Measurements from ENCODE around the gene LINGO4.

Gene LINGO4, protein sequence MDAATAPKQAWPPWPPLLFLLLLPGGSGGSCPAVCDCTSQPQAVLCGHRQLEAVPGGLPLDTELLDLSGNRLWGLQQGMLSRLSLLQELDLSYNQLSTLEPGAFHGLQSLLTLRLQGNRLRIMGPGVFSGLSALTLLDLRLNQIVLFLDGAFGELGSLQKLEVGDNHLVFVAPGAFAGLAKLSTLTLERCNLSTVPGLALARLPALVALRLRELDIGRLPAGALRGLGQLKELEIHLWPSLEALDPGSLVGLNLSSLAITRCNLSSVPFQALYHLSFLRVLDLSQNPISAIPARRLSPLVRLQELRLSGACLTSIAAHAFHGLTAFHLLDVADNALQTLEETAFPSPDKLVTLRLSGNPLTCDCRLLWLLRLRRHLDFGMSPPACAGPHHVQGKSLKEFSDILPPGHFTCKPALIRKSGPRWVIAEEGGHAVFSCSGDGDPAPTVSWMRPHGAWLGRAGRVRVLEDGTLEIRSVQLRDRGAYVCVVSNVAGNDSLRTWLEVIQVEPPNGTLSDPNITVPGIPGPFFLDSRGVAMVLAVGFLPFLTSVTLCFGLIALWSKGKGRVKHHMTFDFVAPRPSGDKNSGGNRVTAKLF

DNA sequence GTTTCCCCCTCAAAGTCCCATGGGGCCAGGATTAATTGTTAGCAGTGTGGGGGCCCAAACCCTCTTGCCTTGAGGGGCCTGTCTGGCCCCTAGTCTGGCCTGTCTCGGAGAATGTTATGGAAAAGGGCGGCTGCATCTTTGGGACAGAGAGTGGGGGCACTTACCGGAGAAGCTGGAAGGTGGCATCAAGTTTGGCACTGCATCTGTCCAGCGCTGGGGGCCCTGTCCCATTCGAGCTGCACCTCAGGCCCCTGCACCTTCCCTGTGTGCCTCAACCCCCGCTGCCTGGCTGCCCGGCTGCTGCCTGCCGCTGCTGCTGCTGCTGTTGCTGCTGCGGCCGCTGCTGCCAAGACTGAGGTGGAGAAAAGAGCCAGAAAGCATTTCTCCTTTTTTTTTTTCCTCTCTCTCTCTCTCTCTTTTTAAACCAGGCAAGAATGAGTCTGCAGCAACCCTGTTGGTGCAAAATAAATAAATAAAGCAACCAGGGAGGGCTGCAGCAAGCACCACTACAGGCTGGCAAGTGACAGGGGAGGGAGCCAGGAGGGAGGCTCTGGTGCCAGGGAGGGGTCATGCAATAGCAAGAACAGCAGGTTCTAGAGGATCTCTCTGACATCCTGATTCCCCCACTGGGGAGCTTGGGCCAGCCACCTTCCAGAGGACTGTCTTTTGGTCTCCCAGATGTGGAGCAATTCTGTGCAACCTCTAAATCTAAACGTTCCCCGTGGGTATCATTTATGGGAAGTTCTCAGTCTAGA, at the start of gene LINGO4:
LINGO4 (minus strand) TSS at position 354 of the 755 bp plus-strand sequence. CDS start 2,715 bp downstream, outside the sequence.
- DNase-seq (ENCODE audit: low spot score) = no peak

DNA sequence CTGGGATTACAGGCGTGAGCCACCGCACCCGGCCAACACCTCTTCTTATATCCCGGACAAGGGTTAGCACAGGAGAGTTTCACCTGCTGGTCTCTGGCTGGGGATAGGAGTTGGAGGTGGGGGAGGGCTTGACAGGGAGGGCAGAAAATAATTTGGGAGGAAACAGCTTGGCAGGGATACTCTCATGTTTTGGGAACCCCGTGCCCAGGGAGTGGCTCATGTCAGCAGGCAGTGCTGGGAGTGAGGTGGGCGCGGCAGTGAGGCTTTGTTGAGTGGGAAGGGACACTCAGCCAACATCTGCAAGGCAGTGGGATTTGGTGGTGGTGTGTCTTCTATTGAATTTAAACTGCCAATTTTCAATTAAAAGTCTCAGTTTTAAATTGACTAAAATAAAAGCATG, 49.4 kb upstream of the LINGO4 start:
- DNase-seq (ENCODE audit: low spot score) = no peak

DNA sequence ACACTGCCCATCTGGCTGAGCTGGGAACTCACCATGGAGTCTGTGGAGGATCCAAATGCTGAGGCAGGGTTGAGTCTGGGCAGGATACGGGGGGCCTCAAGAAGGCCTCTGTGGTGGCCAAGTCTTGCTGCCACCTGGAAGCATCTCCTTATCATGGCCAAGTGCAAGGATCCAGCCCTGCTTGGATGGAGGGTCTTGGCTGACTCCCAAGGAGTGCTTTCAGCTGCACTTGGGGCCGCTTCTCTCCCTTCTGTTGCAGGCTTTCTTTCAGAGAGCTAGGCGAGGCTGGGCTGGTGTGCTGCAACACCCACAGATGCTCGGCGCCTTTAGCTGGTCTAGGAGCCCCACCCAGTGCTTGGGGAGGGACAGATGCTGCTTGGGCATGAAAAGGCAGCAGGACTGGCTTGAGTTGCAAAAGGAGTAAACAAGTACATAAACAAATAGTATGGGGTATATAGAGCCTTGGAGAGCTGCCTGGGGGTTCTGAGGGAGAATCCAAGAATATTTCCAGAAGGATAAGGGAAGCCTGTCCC, 48.3 kb upstream of the LINGO4 start, which contains the start of gene THEM5:
THEM5 (minus strand) TSS at position 302 of the 533 bp plus-strand sequence; CDS start at position 155, 147 bp downstream.
- DNase-seq (ENCODE audit: low spot score) = no peak

DNA sequence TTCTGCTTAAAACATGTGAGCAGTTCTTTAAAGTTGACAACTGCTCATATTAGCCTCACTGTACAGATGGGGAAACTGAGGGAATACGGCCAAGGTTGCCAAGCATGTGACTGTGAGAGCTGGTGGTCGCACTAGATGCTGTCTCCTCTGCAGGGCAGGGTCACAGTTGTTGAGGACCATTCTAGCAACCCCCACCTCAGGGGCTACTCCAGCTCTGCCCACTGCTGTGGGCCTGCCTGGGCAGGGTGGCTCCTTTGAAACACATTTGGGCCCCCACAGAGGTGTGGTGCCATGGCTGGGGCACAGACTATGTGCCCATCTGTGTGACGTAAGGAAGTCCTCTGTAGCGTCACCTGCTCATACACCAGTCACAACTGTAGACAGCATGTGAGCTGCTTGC, 47.5 kb upstream of the LINGO4 start:
- no peak for DNase-seq (ENCODE audit: low spot score)

DNA sequence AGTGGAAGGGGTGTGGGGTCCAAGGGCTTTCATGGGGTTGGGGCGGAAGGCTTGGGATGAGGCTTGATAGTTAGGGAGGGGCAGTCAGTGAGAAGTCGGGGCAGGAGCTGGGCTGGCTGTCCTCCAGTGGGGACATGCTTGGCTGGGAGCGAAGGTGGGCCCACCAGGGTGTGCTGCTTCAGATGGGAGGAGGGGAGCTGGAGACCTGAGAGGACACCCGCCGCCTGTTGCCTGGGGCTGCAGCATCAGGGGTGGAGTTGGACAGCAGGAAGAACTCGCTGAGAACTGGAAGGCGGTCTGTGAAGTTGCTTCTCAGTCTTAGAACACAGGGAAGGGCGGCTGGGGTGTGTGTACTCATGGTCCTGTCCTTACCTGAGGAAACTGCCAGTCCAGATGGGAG, 46.7 kb upstream of the LINGO4 start:
- no peak for DNase-seq (ENCODE audit: low spot score)

DNA sequence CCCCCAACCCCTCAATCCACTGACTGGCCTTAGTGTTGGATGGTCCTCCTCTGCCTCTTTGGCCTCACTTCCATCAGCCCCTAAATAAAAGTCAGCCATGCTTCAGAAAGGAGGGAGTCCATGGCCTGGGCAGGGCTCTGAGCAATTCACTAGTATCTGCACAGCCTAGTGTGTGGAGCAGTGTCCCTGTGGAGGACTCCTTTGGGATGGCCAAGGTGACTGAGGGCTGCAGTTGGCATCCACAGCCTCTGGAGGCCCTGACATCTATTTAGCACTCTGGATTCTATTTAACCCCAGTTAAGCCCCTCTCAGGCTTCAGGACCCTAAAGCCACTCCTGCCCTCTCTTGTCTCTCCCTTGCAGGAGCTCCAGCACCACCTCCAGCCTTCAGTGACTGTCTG, 44.7 kb upstream of the LINGO4 start:
- no peak for DNase-seq (ENCODE audit: low spot score)

DNA sequence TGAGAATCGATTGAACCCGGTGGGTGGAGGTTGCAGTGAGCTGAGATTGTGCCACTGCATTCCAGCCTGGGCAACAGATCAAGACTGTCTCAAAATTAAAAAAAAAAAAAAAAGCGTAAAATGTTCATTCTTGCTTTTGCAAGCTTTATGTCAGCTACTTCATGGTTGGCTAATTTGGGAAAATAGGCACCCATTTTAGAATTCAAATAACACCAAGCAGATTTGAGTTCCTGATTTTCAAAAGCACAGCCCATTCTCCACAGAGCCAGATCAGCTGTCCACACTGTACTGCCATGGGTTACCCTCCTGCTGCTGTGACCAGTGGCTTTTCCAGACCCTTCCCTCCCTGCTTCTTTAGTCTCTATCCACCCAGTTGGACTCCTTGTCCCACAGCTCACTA, 43.9 kb upstream of the LINGO4 start:
- DNase-seq (ENCODE audit: low spot score) = no peak

DNA sequence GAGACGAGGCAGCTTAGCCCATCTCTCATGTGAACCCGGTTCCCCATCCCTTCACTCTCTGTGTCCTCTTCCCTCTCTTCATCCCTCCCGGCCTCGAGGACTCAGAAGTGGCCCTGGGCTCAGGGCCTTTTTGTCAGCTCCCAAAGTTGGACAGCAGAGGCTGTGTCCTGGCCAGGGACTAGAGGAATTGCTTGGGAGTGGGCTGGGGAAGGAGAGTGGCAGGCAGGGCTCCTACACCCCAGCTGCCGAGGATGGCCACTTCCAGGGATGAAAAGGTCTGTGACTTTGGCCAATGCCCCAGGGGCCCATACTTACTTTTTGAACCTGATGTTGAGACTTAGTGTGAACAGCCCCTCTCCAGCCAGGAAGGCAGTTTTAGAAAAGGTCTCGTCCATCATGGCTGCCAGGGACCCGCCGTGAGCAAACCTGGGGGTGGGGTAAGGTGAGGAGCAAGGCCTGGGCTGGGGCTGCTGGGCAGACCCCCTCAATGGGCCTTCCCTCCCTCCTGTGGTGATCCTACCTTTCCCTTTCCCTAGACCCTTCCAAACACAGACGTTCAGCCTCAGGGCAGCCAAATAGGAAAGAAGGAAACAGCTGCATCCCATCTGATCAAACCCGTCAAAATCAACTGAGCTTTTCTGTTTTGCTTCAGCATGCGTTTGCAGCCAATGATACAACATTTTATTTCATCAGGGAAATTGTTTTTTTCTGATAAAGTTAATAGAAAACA, 42.8 kb upstream of the LINGO4 start:
- DNase-seq (ENCODE audit: low spot score) = no peak

DNA sequence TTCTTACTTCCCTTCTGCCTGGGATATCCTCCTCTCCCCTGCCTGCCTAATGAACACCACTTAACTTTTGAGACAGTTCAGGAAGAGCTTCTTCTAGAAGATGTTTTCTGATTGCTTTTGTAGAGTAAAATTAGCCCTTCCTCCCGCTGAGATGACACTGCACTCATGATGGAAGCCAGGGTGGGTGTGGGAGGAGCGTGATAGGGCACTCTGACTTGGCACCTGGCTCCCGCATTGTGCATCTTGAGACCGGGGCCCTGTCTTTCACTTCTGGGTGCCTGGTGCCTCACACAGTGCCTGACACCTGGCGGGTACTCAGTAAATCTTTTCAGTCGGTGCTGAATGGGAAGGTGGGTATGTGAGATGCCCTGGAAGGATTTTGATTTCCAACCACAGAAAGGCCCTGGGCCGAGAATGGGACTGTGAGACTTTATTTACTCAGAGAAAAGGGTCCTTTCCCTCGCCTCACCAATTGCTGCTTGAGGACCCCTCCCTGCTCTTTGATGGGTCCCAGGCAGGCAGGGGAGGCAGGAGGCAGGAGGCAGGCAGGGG, 41.5 kb upstream of the LINGO4 start:
- DNase-seq (ENCODE audit: low spot score) = no peak

DNA sequence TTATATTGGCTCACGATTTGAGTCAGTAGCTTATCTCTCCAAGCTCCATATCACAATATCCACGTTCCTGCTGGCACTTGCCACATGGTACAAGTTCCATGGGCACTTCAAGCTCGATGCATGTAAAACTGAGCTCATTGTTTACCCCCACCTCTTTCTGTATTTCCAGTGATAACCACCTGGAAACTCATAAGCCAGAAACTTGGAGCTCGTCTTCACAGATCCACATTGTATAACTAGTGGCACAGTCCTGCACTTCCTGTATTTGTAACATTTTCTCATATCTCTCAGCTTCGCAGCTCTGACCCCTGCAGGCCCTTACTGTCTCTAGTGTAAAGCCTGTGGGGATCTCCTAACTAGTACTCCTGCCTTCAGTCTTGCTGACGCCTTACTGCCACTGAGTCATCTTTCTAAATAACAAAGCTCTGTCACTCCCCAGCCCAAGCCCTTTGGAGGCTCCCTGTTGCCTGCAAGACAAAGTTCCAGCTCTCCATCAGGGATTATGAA, 40.9 kb upstream of the LINGO4 start:
- DNase-seq (ENCODE audit: low spot score) = no peak

DNA sequence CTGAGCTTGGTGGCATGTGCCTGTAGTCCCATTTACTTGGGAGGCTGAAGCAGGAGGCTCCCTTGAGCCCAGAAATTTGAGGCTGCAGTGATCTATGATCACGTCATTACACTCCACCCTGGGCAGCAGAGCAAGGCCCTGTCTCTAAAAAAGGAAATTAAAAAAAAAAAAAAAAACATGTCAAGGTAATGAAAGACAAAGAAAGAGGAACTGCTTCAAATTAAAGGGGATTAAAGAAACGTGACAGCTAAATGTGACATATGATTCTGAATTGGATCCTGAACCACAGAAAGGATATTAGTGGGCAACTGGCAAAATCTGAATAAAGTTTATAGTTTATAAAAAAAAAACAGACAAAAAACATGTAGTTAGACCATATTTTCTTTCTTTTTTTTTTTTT, 38.2 kb upstream of the LINGO4 start:
- no peak for DNase-seq (ENCODE audit: low spot score)

DNA sequence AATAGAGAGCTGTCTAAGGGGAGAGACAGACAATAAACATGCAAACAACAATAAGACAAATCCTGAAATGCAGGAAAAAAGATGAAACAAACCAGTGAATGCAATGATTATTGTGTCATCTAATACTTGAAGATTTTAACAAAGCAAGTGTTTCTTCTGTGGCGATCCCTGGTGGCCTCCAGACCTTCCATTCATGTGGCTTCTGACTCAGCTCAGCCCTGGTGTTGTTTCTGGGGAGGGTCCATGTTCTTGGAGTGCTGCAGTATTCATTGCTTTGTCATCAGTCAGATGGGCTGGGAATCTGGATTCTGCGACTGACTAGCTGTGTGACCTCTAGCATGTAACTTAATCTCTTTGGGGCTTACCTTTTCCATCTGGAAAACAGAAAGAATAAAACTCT, 35.9 kb upstream of the LINGO4 start:
- no peak for DNase-seq (ENCODE audit: low spot score)

DNA sequence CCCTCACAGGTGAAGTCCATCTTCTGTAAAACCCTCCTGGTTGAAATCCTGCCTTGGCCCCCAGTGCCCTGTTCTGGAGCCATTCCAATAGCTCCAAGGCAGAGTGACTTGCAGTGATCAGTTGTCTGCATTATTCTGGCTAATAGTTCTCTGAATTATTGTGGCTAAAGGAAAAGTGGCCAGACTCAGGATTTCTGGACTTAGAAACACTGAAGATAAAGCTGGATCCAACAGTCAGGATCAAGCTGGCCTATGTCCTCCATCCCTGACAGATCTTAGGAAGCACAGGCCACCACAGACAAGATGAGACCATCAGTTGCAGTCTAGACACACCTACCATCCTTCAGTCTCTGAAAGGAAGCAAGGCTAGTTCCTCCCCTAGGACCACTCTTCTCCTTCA, 35.2 kb upstream of the LINGO4 start:
- no peak for DNase-seq (ENCODE audit: low spot score)

DNA sequence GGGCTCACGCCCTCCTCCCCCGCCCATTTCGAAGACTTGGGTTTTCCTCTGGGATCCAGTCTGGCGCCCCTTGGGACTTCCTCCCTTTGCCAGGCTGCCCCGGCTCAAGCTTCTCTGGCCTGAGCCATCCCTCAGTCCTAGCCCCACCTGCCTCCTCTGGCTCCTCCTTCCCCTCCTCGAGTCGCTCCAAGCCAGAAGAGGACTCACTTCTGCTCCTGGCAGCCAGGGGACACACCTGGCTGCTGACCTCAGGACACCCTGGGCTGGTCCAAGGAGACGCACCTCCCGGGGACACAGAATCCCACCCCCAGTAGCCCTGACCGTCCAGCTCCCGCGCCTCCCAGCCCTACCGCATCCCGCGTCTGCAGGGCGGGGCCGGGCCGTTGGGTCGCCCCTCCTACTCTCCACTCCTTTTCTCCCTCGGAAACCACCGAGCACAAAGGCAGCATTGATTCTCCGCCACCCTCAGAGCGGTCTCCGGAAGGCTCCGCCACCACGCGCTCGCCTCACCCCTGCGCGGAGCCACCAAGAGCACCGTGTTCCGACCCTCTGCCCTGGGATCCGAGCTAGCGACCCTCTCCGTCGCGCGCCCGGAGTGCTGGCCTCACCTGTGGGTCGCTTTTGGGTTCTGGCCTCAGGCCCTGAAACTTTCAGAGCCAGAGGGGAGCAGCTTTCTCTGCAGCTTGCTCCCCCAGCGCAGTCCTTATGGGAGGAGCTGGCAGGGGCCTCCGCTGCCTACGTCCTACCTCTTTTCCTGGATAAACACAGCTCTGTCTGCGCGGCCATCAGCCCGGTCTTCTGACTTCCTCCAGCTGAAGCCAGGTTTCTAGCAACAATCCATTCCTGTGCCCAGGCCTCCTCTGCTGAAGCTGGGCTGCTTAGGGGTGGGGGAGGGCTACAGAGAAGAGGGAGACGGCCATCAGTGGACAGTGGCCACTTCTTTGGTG, 34.5 kb upstream of the LINGO4 start, which contains the start of gene C2CD4D:
C2CD4D (minus strand) TSS at position 364 of the 947 bp plus-strand sequence. CDS start 831 bp downstream, outside the sequence.
- peak; percentile 90 for DNase-seq (ENCODE audit: low spot score)

DNA sequence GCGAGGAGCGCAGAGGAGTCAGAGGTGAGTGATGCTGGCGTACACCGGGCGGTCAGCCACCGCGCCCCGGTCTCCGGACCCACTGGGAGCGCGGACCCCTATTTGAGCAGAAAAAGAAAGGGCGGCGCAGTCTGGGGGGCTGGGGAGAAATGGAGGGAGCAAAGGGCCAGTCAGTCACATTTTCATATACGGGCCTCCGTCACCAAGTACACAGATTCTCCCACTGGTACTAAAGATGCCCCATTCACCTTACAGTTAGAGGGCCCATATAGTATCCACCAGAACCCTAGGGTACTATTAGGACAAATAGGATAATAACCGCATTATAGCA, 33.8 kb upstream of the LINGO4 start:
- DNase-seq (ENCODE audit: low spot score) = no peak

DNA sequence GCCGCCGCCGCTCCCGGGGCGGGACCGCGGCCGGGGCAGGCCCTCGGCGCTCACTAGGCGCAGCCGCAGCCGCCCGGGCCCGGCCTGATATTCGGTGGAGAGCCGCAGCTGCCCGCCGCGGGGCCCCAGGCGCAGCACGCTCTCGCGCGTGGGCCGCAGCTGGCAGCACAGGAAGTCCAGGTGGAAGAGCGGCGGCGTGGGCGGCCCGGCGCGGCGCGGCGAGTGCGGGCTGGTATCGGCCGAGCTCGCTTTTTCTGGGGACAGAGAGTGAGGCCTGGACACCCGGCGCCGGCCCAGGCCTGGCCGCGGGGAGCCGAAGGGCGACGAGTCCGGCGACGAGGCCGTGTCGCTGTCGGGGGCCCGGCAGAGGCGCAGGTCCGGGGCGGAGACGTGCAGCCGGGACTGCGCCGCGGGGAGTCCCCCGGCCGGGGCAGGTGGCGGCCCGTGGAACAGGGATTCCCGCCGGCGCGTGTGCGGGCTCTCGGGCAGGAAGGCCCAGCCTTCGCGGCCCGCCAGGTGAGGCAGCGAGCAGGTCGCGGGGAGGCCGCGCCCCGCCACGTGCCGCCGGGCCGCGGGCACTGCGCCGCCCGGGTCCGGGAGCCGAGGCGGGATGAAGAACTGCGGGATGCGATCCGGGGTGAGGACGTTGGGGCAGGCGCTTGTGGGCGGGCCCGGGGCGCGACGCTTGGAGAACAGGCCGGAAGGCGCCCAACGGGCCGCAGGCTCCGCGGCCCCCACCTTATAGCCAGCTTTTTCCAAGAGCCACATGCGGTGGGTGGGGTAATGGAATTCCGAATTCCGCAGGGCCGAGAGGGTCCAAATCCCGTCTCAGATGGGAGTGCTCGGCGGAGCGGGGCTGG, 33.2 kb upstream of the LINGO4 start:
- no peak for DNase-seq (ENCODE audit: low spot score)

DNA sequence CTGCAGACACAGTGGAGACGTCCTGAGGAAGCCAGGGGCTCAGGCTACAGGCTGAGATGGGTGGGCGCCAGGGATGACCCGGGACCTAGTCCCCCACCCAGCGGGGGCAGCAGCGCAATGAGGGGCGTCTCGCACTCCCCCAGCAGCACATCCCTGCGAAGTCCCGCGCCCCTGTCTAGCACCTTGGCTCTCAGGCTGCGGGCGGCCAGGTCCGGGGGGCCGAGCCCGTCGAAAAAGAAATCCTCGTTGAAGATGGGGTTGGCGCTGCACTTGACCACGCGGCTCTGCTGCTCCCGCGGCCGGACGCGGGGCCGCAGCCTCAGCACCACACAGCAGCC, 32.6 kb upstream of the LINGO4 start:
- DNase-seq (ENCODE audit: low spot score) = no peak

DNA sequence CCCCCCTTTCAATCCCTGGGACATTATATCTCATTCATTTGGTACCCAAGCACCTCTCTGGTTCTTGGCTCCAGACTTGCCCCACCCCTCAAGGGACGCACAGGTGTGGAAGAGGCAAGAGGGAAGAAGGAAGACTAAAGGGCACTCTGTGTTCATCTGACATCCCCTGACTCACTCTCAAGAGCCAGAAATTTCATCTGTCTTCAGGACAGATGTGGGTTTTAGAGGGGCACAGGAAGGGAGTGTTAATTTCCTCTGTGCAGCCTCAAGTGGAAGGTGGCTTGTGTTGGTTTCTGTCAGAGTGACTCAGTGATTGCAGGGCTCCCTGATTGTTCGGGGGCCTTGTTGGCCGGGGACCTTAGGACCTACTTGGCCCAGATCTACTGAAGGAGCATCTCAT, 32.0 kb upstream of the LINGO4 start:
- DNase-seq (ENCODE audit: low spot score) = no peak

DNA sequence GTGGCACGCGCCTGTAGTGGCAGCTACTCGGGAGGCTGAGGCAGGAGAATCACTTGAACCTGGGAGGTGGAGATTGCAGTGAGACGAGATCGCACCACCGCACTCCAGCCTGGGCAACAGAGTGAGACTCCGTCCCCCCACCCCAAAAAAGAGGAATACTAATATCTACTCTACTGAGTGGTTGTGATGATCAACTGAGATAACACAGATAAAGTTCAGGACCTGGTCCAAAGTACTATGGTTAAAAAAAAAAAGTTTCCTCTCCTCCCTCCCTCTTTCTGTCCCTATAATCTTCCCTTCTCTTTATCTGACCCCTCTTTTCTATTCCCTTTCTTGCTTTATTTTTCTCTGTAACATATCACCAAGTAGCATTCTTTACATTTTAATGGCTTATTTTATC, 30.4 kb upstream of the LINGO4 start:
- DNase-seq (ENCODE audit: low spot score) = no peak
